Loucy (cell line): ENCODE data around the gene KCNMA1.

Experiments used
- H2AFZ ChIP-seq: fragments of 200-600 bp; sonication (generic); 2 replicates; pipeline ENCODE4 v1.6.0; 2016; ENCODE audit warnings: antibody characterized with exemption, mild to moderate bottlenecking, low read length, moderate library complexity
- H3F3A ChIP-seq: fragments of 200-600 bp; 2 replicates; pipeline ENCODE4 v1.6.0; 2016; ENCODE audit warnings: antibody characterized with exemption, low read depth, mild to moderate bottlenecking
- H3K27me3 ChIP-seq: fragments of 200-600 bp; sonication (generic); 2 replicates; pipeline ENCODE4 v1.6.1; 2014; ENCODE audit warnings: low read length, mild to moderate bottlenecking; ENCODE audit not compliant: insufficient read depth, poor library complexity, severe bottlenecking
- H3K36me3 ChIP-seq: fragments of 200-600 bp; sonication (generic); 2 replicates; pipeline ENCODE4 v1.6.1; 2016; ENCODE audit warnings: low read length; ENCODE audit not compliant: insufficient read depth
- H3K4me1 ChIP-seq: fragments of 200-600 bp; sonication (generic); 2 replicates; pipeline ENCODE4 v1.5.1; 2014; ENCODE audit warnings: low read length, mild to moderate bottlenecking; ENCODE audit not compliant: insufficient read depth, poor library complexity, severe bottlenecking
- H3K4me2 ChIP-seq: fragments of 200-600 bp; sonication (generic); 2 replicates; pipeline ENCODE4 v1.6.0; 2014; ENCODE audit warnings: antibody characterized with exemption, low read length, low read depth, mild to moderate bottlenecking; ENCODE audit not compliant: poor library complexity, severe bottlenecking
- H3K4me3 ChIP-seq: fragments of 200-600 bp; sonication (generic); 2 replicates; pipeline ENCODE4 v1.5.1; 2014; ENCODE audit warnings: low read length, mild to moderate bottlenecking, mixed read lengths; ENCODE audit not compliant: poor library complexity, severe bottlenecking
- H3K79me2 ChIP-seq: fragments of 200-600 bp; sonication (generic); 2 replicates; pipeline ENCODE4 v1.6.1; 2014; ENCODE audit warnings: low read length; ENCODE audit not compliant: insufficient read depth
- H3K9ac ChIP-seq: fragments of 200-600 bp; sonication (generic); 2 replicates; pipeline ENCODE4 v1.6.0; 2014; ENCODE audit warnings: mild to moderate bottlenecking, low read depth, low read length, moderate library complexity; ENCODE audit not compliant: poor library complexity, severe bottlenecking
- H3K9me2 ChIP-seq: fragments of 200-600 bp; sonication (generic); replicated peaks from 2 replicates; pipeline ENCODE4 v1.6.1; 2016; ENCODE audit warnings: low read depth, low read length, mixed read lengths
- H3K9me3 ChIP-seq: fragments of 200-600 bp; sonication (generic); 2 replicates; pipeline ENCODE4 v1.6.1; 2014; ENCODE audit warnings: mild to moderate bottlenecking, antibody characterized with exemption, low read length, low read depth; ENCODE audit not compliant: insufficient read depth
- H4K20me1 ChIP-seq: fragments of 200-600 bp; sonication (generic); 2 replicates; pipeline ENCODE4 v1.6.0; 2014; ENCODE audit warnings: antibody characterized with exemption, low read length, mild to moderate bottlenecking; ENCODE audit not compliant: insufficient read depth, poor library complexity, severe bottlenecking
- EZH2phosphoT487 ChIP-seq: fragments of 200-600 bp; IDR thresholded peaks from 2 replicates; pipeline ENCODE4 v1.6.1; 2018; ENCODE audit warnings: antibody characterized with exemption, mild to moderate bottlenecking, moderate library complexity, borderline replicate concordance
- TF ChIP-seq, protein P1 (sequence below): fragments of 200-600 bp; sonication (generic); conservative IDR thresholded peaks from 2 replicates; pipeline ENCODE4 v1.5.1; 2014; ENCODE audit warnings: mild to moderate bottlenecking, antibody characterized with exemption, low read length

The KCNMA1 gene

DNA sequence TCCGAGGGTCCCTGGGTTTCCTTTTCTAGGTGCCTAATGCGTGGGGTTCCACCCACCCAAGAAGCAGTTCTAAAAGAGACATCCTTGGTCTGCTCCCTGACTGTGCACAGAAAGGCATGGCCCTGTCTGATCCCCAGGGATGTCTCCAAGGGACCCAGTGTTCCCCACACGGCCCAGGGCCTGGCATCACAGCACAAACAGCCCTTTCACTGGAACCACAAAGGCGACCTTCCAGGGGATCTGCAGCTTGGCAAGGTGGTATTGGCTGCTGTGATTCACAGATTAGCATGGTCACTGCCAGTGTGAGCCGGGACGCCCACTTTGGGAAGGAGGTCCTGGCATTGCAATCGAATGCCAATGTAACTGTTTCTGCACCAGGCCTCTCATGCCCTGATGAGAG lies 6.4 kb downstream of the KCNMA1 start:
- Histone ChIP-seq H3K36me3 (no peaks in the 10 kb centered on the region), H3K4me2 (no peak overlapping the region), H3K27me3 (no peaks in the 10 kb centered on the region), H3K4me1 (no peaks in the 10 kb centered on the region), H2AFZ (no peak overlapping the region), H3K9me3 (no peaks in the 10 kb centered on the region), H3F3A (no peaks in the 10 kb centered on the region), H4K20me1 (no peaks in the 10 kb centered on the region), H3K79me2 (no peaks in the 10 kb centered on the region), H3K9me2 (no peaks in the 10 kb centered on the region), H3K4me3 (no peak overlapping the region), H3K9ac (no peak overlapping the region)
- TF ChIP-seq EZH2phosphoT487, result no peak
- TF ChIP-seq, protein P1, sequence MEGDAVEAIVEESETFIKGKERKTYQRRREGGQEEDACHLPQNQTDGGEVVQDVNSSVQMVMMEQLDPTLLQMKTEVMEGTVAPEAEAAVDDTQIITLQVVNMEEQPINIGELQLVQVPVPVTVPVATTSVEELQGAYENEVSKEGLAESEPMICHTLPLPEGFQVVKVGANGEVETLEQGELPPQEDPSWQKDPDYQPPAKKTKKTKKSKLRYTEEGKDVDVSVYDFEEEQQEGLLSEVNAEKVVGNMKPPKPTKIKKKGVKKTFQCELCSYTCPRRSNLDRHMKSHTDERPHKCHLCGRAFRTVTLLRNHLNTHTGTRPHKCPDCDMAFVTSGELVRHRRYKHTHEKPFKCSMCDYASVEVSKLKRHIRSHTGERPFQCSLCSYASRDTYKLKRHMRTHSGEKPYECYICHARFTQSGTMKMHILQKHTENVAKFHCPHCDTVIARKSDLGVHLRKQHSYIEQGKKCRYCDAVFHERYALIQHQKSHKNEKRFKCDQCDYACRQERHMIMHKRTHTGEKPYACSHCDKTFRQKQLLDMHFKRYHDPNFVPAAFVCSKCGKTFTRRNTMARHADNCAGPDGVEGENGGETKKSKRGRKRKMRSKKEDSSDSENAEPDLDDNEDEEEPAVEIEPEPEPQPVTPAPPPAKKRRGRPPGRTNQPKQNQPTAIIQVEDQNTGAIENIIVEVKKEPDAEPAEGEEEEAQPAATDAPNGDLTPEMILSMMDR, result no peak

DNA sequence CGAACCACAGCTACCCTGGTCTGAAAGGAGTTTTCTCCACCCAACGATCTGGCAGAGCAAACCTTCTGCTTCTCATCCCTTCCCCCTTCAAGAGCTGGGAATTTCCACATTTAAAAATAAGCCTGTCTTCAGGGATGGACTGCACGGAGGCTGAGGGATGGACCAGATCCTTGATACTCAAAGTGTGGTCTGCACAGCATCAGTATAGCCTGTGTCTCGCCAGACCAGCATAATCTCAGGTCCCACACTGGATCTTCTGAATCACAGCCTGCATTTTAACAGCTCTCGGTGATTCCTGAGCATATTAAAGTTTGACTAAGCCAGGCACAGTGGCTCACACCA lies 7.1 kb downstream of the KCNMA1 start:
- TF ChIP-seq, protein P1, result no peak
- no peak for TF ChIP-seq EZH2phosphoT487
- no peak overlapping the region for H3K9ac ChIP-seq
- H3K79me2 ChIP-seq, result no peaks in the 10 kb centered on the region
- H3K27me3 ChIP-seq, result no peaks in the 10 kb centered on the region
- H3F3A ChIP-seq, result no peaks in the 10 kb centered on the region
- no peaks in the 10 kb centered on the region for H3K9me2 ChIP-seq
- no peak overlapping the region for H3K4me3 ChIP-seq
- H3K4me2 ChIP-seq, result no peak overlapping the region
- H3K36me3 ChIP-seq, result no peaks in the 10 kb centered on the region
- no peaks in the 10 kb centered on the region for H4K20me1 ChIP-seq
- H2AFZ ChIP-seq, result no peak overlapping the region
- no peaks in the 10 kb centered on the region for H3K9me3 ChIP-seq
- no peaks in the 10 kb centered on the region for H3K4me1 ChIP-seq

- Histone ChIP-seq H3K36me3 (no peaks in the 10 kb centered on the region), H3K27me3 (no peaks in the 10 kb centered on the region), H2AFZ (no peak overlapping the region), H3F3A (no peaks in the 10 kb centered on the region), H3K79me2 (no peaks in the 10 kb centered on the region), H4K20me1 (no peaks in the 10 kb centered on the region), H3K9me3 (no peaks in the 10 kb centered on the region), H3K9ac (no peak overlapping the region), H3K4me2 (no peak overlapping the region), H3K4me3 (no peak overlapping the region), H3K9me2 (no peaks in the 10 kb centered on the region), H3K4me1 (no peaks in the 10 kb centered on the region)
- TF ChIP-seq EZH2phosphoT487, result no peak
- TF ChIP-seq, protein P1, result no peak
Observed at GRCh38 chr10:77629775-77630506, 7.7 kb downstream of the KCNMA1 start.
